ENCODE results near the gene MAPK4.

DNA sequence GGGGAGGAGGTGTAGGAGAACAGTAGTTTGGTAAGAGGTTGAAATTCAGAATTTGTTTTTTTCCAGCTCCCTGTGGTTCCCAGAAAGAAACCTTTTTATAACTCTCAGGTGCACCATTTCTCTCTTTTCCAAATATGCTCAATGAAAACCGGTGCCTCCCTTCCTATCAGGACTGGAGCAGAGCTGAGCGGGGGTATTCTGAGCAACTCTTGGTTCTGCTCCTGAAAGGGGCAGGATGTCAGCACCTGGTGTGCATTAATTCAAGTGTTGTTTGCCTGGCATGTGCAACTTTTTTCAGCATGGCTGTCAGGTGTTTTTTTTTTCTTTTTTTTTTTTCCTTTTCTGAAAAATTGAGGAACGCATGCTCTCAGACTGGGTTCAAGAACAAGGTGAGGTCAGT, 74.1 kb downstream of the MAPK4 start:
- TF ChIP-seq CTCF (IDR thresholded peaks at IDR 0.05 in 2 of 3, conservative IDR thresholded peaks at IDR 0.05 in 1 of 3; ENCODE audit: control insufficient read depth in 2 of 3, extremely low read depth in 1 of 3, insufficient read depth in 1 of 3, low read depth in 3 of 3, low read length in 3 of 3) (no peak), EZH2 (IDR thresholded peaks at IDR 0.05; ENCODE audit: borderline replicate concordance, control insufficient read depth, low read depth, low read length) (no peak), HDGF (IDR thresholded peaks at IDR 0.05) (no peak), ZBTB4 (CRISPR knock-in tag; IDR thresholded peaks at IDR 0.05) (no peak)

All from GM12878 (cell line).